ENCODE measurements around the gene OBP2A.
A peak's percentile ranks its signal among the peaks of the same experiment; 100 is the strongest.
"Not testable (repeated sequence)": the region's sequence is repeated elsewhere in the genome, so short reads cannot be mapped to it uniquely, and the experiment has no call there.

Gene OBP2A

GRCh38 chr9:135545646-135546176 lies at the start of gene OBP2A:
Gene OBP2A (plus strand): TSS chr9:135546126. CDS start chr9:135546181, 55 bp downstream.
- DNase-seq (ENCODE audit: low read depth), result not testable (repeated sequence)

- DNase-seq (ENCODE audit: low read depth), result no peak
These were observed 47.4 kb upstream of the OBP2A start for GRCh38 chr9:135498381-135499126.

DNA sequence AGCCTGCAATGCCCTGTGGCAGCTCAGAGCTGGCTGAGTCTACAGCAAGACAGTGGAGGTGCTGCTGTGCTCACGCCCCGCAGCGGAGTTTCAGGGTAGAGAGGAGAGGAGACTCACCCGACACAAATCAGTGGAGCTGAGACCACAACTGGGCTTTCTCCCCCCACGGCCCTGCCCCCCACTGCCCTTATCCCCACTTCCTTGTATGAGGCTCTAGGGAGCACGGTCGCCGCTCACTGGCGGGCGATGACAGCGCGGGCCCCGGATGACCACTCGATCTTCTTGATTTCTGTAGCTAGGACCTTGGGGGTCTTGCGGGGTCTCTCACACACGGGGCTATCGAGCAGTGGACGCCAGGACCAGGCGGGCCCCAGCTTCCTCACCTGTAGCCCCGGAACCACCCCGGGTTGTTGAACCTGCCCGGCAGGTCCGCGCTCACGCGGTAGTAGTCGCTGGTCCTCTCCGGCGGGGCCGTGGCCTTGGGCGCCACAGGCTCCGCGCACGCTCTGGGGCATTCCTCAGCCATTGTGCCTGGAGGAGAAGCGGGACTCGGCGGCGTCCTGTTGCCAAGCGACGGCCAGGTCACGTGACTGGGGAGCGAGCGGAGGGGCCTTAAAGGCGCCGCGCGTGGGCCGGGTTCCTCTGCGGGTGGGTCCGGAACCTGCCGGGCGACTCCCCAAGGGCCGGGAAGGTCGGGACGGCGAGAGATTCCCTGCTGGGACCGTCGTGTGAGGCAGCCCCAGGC lies 46.4 kb upstream of the OBP2A start:
- peak; percentile 73 for DNase-seq (ENCODE audit: low read depth)

DNA sequence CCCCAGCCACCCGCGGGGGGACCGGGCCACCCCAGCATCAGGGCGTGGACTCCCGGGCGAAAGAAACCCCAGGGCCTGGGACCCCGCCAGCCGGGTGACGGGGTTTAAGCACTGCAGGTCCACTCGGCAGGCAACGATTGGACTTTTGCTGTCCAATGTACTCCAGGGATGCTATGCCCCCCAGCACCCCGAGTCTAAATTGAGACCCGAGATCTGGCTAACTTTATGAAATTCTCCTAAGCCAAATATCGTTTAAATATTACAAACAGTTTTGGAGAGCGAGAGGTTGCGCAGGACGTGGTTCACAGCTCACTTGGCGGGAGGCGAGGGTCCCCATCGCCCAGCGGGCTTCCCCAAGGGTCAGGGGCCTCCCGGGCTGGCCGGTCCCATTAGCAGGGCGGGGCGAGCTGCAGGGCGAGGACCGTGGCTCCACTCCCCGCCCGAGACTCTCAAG lies 45.8 kb upstream of the OBP2A start:
- peak; percentile 9 for DNase-seq (ENCODE audit: low read depth)

GRCh38 chr9:135500525-135501260 lies 45.2 kb upstream of the OBP2A start, which contains the start of gene MRPS2:
Gene MRPS2 (plus strand): TSS chr9:135500682. CDS start chr9:135500711, 29 bp downstream.
- peak; percentile 67 for DNase-seq (ENCODE audit: low read depth)

DNA sequence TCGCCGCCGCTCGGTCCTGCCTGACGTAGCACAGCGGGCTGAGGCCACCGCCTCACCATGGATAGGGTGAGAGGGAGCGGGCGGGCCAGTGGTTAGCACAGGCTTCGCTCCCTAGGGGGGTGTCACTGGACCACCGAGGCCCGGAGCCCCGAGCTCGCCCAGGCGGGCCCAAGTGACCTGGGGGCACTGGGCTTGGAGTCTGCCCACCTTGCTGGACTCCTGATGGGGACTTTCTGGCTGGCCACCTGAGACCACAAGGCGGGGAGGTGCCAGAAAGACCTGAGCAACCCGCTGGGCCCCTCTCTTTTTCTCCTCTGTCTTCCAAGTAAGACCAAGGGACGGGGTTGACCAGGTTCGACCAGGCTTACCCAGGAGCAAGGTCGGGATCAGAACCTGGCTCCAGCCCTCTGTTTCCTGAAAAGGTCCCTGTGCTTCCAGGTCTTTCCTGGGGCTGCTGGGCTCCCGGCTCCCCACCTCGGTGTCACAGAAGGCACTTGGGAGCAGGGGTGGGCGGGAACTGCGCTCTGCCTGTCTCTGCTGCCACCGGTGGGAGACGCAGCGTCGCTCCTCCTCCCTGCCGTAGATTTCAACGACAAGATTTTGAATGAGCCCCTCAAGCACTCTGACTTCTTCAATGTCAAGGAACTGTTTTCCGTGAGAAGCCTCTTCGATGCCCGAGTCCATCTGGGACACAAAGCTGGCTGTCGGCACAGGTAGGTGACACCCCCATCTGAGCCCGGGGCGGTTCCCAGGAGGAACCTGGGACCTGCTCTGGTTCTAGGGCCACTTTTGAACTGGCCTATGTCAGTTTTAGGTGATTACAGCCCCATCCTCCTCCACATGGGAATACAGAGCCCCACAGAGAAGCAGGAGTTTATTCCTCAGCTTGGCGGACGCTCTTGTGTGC lies 44.4 kb upstream of the OBP2A start:
- peak; percentile 14 for DNase-seq (ENCODE audit: low read depth)

DNA sequence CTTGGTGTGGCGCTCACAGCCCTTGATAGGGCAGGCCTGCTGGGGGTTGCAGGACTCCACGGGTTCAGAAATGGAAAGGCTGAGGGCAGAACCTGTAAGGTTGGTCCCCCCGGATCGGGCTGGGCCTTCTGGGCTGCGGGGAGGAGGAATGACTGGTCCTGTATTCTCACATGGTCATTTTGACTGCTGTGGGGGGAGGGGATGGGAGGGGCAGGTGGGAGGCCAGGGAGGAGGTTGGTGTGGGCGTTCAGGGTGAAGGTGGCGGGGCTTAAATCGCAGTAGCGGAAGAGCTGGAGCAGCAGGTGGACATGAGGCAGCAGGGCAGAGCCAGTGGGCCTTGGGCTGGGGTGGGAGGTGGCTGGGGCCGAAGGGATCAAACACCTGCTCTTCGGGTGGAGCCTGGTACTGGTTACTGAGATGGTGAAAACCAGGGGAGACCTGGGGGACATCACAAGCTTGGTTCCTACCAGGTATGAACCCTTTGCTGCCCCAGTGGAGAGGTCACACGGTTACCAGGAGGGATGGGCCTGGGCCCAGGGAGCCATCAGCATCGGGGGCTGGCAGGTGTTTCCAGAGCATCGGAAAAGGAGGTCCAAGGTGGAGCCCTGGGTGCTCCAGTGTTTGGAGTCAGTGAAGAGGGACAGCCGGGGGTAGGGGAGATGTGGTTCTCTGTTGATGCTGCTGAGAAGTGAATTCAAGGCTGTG lies 43.6 kb upstream of the OBP2A start:
- DNase-seq (ENCODE audit: low read depth), result no peak

DNA sequence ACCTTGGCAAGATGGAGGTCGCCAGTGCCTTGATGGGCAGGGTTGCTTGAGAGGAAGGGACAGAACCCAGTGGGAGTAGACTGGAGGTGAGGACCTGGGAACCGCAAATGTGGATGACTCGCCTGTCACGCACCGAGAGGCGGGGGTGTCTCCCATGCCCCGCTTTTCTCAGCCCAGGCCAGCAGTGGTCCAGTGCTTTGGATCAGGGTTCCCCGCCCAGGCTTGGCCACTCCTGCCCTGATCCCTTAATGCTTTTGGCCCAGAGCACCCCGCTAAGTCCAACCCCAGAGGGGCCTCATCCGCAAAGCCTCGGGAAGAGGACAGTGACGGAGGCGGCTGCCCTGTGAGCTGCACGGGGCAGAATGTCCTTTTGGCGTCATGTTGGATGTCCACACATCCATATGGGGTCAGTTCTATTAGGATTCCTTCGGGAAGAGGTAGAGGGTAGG lies 43.0 kb upstream of the OBP2A start:
- DNase-seq (ENCODE audit: low read depth), result no peak

GRCh38 chr9:135503371-135504261 lies 42.3 kb upstream of the OBP2A start:
- DNase-seq (ENCODE audit: low read depth), result no peak

- DNase-seq (ENCODE audit: low read depth), result peak; percentile 17
These were observed 41.4 kb upstream of the OBP2A start for GRCh38 chr9:135504262-135505243.

DNA sequence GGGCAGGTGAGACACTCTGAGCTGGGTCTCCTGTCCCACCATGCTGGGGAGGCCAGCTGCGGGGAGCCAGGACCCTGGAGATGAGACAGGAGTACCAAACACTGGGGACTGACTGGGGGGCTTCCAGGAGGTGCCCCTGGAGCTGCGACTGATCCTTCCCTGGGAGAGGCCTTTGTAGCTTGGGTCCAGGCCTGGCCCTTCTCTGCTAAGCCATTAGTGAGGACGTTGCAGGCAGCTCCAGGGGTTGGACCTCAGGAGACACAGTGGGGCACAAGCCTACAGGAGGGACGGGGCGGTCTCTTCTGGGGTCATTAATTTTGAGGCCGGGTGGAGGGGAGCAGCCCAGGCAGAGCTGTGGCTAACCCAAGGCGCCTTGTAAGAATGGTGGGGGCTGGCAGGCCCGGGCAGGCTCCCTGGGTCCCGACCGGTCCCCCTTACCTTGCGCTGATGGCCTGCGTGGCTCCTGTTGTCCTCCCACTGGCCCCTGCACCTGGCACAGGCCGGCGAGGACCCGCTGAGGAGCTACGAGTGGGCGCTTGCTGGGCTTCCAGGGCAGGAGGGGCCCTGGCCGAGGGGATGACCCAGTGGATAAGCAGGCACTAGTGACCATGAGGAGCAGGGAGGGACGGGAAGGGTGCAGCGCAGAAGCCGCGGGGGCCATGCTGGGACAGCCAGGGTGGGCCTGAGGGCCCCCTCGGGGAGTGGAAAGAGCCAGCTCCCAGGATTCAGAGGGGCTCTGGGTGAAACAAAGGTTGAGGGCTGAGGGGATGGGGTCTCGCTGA lies 40.3 kb upstream of the OBP2A start:
- DNase-seq (ENCODE audit: low read depth), result no peak

DNA sequence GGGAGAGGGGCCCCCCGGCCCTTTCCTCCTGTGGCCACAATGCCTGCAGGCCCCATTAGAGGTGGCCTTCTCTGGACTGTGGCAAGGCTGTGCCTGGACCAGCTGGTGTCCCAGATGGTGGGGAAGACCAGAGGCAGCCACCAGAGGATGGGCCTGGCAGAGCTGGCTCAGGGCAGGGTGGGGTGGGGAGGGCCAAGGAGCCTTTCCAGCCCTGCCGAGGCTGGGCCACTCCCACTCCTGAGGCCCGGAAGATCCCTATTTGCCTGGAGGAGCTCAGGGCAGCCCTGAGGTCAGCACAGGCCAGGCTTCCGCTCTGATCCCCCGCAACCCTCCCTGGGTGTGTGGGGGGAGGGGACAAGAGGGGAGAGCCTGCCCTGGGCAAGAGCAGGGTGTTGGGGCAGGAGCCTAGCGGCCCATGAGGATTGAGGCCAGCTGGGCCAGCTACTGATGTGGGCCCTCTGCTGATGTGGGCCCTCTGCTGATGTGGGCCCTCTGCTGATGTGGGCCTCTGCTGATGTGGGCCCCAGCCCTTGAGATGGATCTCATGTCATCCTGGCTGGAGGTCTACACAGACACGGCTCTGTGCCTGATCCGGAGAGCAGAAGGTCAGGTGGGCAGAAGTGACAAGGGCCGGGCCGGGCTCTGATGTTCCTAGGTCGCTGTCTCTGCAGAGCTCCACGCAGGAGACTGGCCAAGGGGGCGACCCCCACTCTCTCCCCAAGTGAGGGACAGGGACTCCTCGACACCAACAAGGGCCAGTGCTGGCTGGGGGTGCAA lies 39.4 kb upstream of the OBP2A start:
- DNase-seq (ENCODE audit: low read depth), result no peak

GRCh38 chr9:135507104-135508035 lies 38.6 kb upstream of the OBP2A start:
- DNase-seq (ENCODE audit: low read depth), result no peak

- no peak for DNase-seq (ENCODE audit: low read depth)
These were observed 37.6 kb upstream of the OBP2A start for GRCh38 chr9:135508211-135508820.

- no peak for DNase-seq (ENCODE audit: low read depth)
These were observed 36.5 kb upstream of the OBP2A start for GRCh38 chr9:135509458-135509857.
